ENCODE results near the gene PVALEF. TPM values are rescaled to one million over a fixed set of nuclear protein-coding genes. Genes with fewer than 3 reads are reported as not detected.

PVALEF gene
- total RNA-seq, 4 donors from 2014 or later: not detected

- H3K27ac ChIP-seq: no peak overlapping the region
- WGBS: 98% methylated on average over 5 of the region's 10 CpGs
- DNase-seq (ENCODE audit: low spot score in 2 of 2): no peak
- no peaks in the 10 kb centered on the region for H3K4me1 ChIP-seq
- H3K27me3 ChIP-seq: no peaks in the 10 kb centered on the region
- peaks cover 26% of the 10 kb centered on the region for H3K36me3 ChIP-seq
- TF ChIP-seq POLR2A (IDR thresholded peaks at IDR 0.05): no peak
- no peak for TF ChIP-seq EP300 (IDR thresholded peaks at IDR 0.05)
- no peak for TF ChIP-seq POLR2AphosphoS5 (IDR thresholded peaks at IDR 0.05)
- no peak overlapping the region for H3K4me3 ChIP-seq
- H3K9me3 ChIP-seq: no peaks in the 10 kb centered on the region
These were observed 37.0 kb downstream of the PVALEF start for GRCh38 chr17:81202318-81202717.

- peaks cover 21% of the 10 kb centered on the region for H3K36me3 ChIP-seq
- H3K4me1 ChIP-seq: no peaks in the 10 kb centered on the region
- WGBS: 90% methylated on average over 9 of the region's 20 CpGs
- no peak overlapping the region for H3K4me3 ChIP-seq
- no peak for DNase-seq (ENCODE audit: low spot score in 2 of 2)
- H3K9me3 ChIP-seq: no peaks in the 10 kb centered on the region
- no peaks in the 10 kb centered on the region for H3K27me3 ChIP-seq
- TF ChIP-seq CTCF (IDR thresholded peaks at IDR 0.05): no peak
- no peak for TF ChIP-seq POLR2A (IDR thresholded peaks at IDR 0.05)
- TF ChIP-seq POLR2AphosphoS5 (IDR thresholded peaks at IDR 0.05): no peak
- TF ChIP-seq EP300 (IDR thresholded peaks at IDR 0.05): no peak
- H3K27ac ChIP-seq: no peak overlapping the region
These were observed 37.8 kb downstream of the PVALEF start for GRCh38 chr17:81203136-81203535.

GRCh38 chr17:81204578-81204977 is 39.3 kb downstream of the PVALEF start:
- Histone ChIP-seq H3K9me3 (no peaks in the 10 kb centered on the region), H3K36me3 (peaks cover 12% of the 10 kb centered on the region), H3K27me3 (no peaks in the 10 kb centered on the region), H3K4me3 (no peak overlapping the region), H3K4me1 (no peaks in the 10 kb centered on the region), H3K27ac (no peak overlapping the region)
- 38% methylated on average over 3 of the region's 10 CpGs for WGBS
- TF ChIP-seq EP300 (IDR thresholded peaks at IDR 0.05): no peak
- no peak for TF ChIP-seq POLR2A (IDR thresholded peaks at IDR 0.05)
- TF ChIP-seq CTCF (IDR thresholded peaks at IDR 0.05): no peak
- no peak for TF ChIP-seq POLR2AphosphoS5 (IDR thresholded peaks at IDR 0.05)
- no peak for DNase-seq (ENCODE audit: low spot score in 2 of 2)

- 78% methylated on average over 4 of the region's 4 CpGs for WGBS
- TF ChIP-seq POLR2AphosphoS5 (IDR thresholded peaks at IDR 0.05) (no peak), EP300 (IDR thresholded peaks at IDR 0.05) (no peak), POLR2A (IDR thresholded peaks at IDR 0.05) (no peak), CTCF (IDR thresholded peaks at IDR 0.05) (no peak)
- H3K36me3 ChIP-seq: peaks cover 12% of the 10 kb centered on the region
These were observed 40.9 kb downstream of the PVALEF start for GRCh38 chr17:81206166-81206565.

GRCh38 chr17:81206657-81207056 is 41.4 kb downstream of the PVALEF start:
- Histone ChIP-seq H3K4me3 (no peak overlapping the region), H3K4me1 (no peaks in the 10 kb centered on the region), H3K27ac (no peak overlapping the region), H3K36me3 (peaks cover 12% of the 10 kb centered on the region), H3K27me3 (no peaks in the 10 kb centered on the region), H3K9me3 (no peaks in the 10 kb centered on the region)
- no peak for DNase-seq (ENCODE audit: low spot score in 2 of 2)
- TF ChIP-seq CTCF (IDR thresholded peaks at IDR 0.05): no peak
- no peak for TF ChIP-seq POLR2A (IDR thresholded peaks at IDR 0.05)
- TF ChIP-seq POLR2AphosphoS5 (IDR thresholded peaks at IDR 0.05): no peak
- no peak for TF ChIP-seq EP300 (IDR thresholded peaks at IDR 0.05)
- 91% methylated on average over 12 of the region's 12 CpGs for WGBS

More at GRCh38 chr17:81206166-81206565, 40.9 kb downstream of the PVALEF start:
- no peak for DNase-seq (ENCODE audit: low spot score in 2 of 2)
- no peak overlapping the region for H3K4me3 ChIP-seq
- H3K9me3 ChIP-seq: no peaks in the 10 kb centered on the region
- no peaks in the 10 kb centered on the region for H3K4me1 ChIP-seq
- no peaks in the 10 kb centered on the region for H3K27me3 ChIP-seq
- H3K27ac ChIP-seq: no peak overlapping the region
